Measurements from ENCODE around the gene TMEM52. TPM values are rescaled to one million over a fixed set of nuclear protein-coding genes. Genes with fewer than 3 reads are reported as not detected.

The TMEM52 gene
- total RNA-seq, 1 donor from 2014 or later, result not detected

DNA sequence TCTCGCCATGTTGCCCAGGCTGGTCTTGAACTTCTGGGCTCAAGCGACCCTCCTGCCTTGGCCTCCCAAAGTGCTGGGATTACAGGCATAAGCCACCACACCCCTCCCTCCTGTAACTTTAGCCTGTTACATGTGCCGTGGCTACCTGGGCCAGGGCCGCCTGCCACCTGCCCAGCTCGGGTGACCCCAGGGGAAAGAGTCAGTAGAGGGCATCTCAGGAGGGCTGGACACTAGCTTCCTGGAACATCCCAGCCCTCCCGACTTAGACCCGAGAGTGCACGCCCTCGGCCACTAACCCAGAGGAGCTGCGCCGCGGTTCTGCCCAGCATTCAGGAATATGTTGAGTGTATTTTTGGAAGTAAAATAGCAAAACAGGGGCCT lies 40.4 kb upstream of the TMEM52 start:
- Mint-ChIP-seq H3K27ac (ENCODE audit: unreplicated experiment) (no peak overlapping the region), H3K27me3 (ENCODE audit: unreplicated experiment) (peaks cover 35% of the 10 kb centered on the region), H3K36me3 (ENCODE audit: unreplicated experiment) (no peaks in the 10 kb centered on the region), H3K4me3 (ENCODE audit: unreplicated experiment) (no peak overlapping the region), H3K4me1 (ENCODE audit: unreplicated experiment) (no peaks in the 10 kb centered on the region), H3K9me3 (ENCODE audit: unreplicated experiment) (no peaks in the 10 kb centered on the region)
- TF ChIP-seq CTCF (IDR thresholded peaks at IDR 0.05), result no peak
- DNase-seq (ENCODE audit: extremely low spot score, unreplicated experiment), result no peak

- Mint-ChIP-seq H3K27me3 (ENCODE audit: unreplicated experiment) (peaks cover 38% of the 10 kb centered on the region), H3K27ac (ENCODE audit: unreplicated experiment) (no peak overlapping the region), H3K4me3 (ENCODE audit: unreplicated experiment) (no peak overlapping the region), H3K4me1 (ENCODE audit: unreplicated experiment) (no peaks in the 10 kb centered on the region), H3K36me3 (ENCODE audit: unreplicated experiment) (no peaks in the 10 kb centered on the region), H3K9me3 (ENCODE audit: unreplicated experiment) (no peaks in the 10 kb centered on the region)
- TF ChIP-seq CTCF (IDR thresholded peaks at IDR 0.05), result no peak
- DNase-seq (ENCODE audit: extremely low spot score, unreplicated experiment), result no peak
Observed at GRCh38 chr1:1958071-1958541, 39.0 kb upstream of the TMEM52 start.

- H3K4me1 Mint-ChIP-seq (ENCODE audit: unreplicated experiment), result no peaks in the 10 kb centered on the region
- no peak for TF ChIP-seq CTCF (IDR thresholded peaks at IDR 0.05)
- no peaks in the 10 kb centered on the region for H3K36me3 Mint-ChIP-seq (ENCODE audit: unreplicated experiment)
- H3K27me3 Mint-ChIP-seq (ENCODE audit: unreplicated experiment), result peaks cover 35% of the 10 kb centered on the region
- no peaks in the 10 kb centered on the region for H3K9me3 Mint-ChIP-seq (ENCODE audit: unreplicated experiment)
- no peak for DNase-seq (ENCODE audit: extremely low spot score, unreplicated experiment)
- H3K27ac Mint-ChIP-seq (ENCODE audit: unreplicated experiment), result no peak overlapping the region
- no peak overlapping the region for H3K4me3 Mint-ChIP-seq (ENCODE audit: unreplicated experiment)
Observed at GRCh38 chr1:1957533-1957961, 38.5 kb upstream of the TMEM52 start.

GRCh38 chr1:1956586-1957532 lies 37.8 kb upstream of the TMEM52 start:
- Mint-ChIP-seq H3K4me3 (ENCODE audit: unreplicated experiment) (no peak overlapping the region), H3K36me3 (ENCODE audit: unreplicated experiment) (no peaks in the 10 kb centered on the region), H3K4me1 (ENCODE audit: unreplicated experiment) (no peaks in the 10 kb centered on the region), H3K27ac (ENCODE audit: unreplicated experiment) (no peak overlapping the region), H3K9me3 (ENCODE audit: unreplicated experiment) (no peaks in the 10 kb centered on the region), H3K27me3 (ENCODE audit: unreplicated experiment) (peaks cover 33% of the 10 kb centered on the region)
- no peak for DNase-seq (ENCODE audit: extremely low spot score, unreplicated experiment)
- no peak for TF ChIP-seq CTCF (IDR thresholded peaks at IDR 0.05)

DNA sequence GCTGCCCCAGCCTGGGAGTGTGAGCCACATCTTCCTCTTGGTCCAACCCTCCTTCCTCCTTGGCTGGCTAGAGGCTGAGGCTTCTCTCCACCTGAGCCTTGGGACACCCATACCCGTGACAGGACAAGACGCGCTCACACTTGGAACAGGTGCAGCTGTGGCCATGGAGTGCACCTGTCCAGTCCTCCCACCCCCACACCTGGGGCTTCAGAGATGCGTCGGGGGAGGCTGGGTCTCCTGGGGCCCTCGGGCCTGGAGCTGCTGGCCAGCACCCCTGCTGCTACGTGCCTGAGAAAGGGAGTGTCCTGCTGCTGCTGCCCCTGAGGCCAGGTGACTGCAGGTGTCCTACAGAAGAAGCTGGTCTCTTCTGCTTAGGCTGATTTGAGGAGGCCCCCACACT lies 37.0 kb upstream of the TMEM52 start:
- Mint-ChIP-seq H3K4me1 (ENCODE audit: unreplicated experiment) (no peaks in the 10 kb centered on the region), H3K9me3 (ENCODE audit: unreplicated experiment) (no peaks in the 10 kb centered on the region), H3K4me3 (ENCODE audit: unreplicated experiment) (no peak overlapping the region), H3K27ac (ENCODE audit: unreplicated experiment) (no peak overlapping the region), H3K27me3 (ENCODE audit: unreplicated experiment) (peaks cover 32% of the 10 kb centered on the region), H3K36me3 (ENCODE audit: unreplicated experiment) (no peaks in the 10 kb centered on the region)
- DNase-seq (ENCODE audit: extremely low spot score, unreplicated experiment), result no peak
- TF ChIP-seq CTCF (IDR thresholded peaks at IDR 0.05), result no peak

Measured in osteocyte (in vitro differentiated cells).